GM21423 (cell line): ENCODE data around the gene TTLL9.

Experiments
- ATAC-seq: cut with Tn5 transposase; IDR thresholded peaks from one replicate; pipeline ENCODE4 v1.9.1; 2021; ENCODE audit warnings: mild to moderate bottlenecking, moderate library complexity; ENCODE audit not compliant: unreplicated experiment

TTLL9 gene

GRCh38 chr20:31877684-31878083 is 7.2 kb downstream of the TTLL9 start:
- no peak for ATAC-seq

GRCh38 chr20:31879143-31879987 is 8.9 kb downstream of the TTLL9 start:
- ATAC-seq = peak; percentile 78

- ATAC-seq = no peak
These were observed 11.5 kb downstream of the TTLL9 start for GRCh38 chr20:31881945-31882344.

- ATAC-seq = no peak
These were observed 13.4 kb downstream of the TTLL9 start for GRCh38 chr20:31883829-31884228.

- ATAC-seq = no peak
These were observed 20.2 kb downstream of the TTLL9 start for GRCh38 chr20:31890646-31891045.

GRCh38 chr20:31894980-31895675 is 24.7 kb downstream of the TTLL9 start:
- peak; percentile 89 for ATAC-seq

GRCh38 chr20:31896049-31896448 is 25.6 kb downstream of the TTLL9 start:
- ATAC-seq = no peak

GRCh38 chr20:31897541-31897940 is 27.1 kb downstream of the TTLL9 start:
- ATAC-seq = no peak

GRCh38 chr20:31901615-31902014 is 31.2 kb downstream of the TTLL9 start:
- no peak for ATAC-seq

GRCh38 chr20:31903627-31904386 is 33.4 kb downstream of the TTLL9 start:
- no peak for ATAC-seq

- ATAC-seq = no peak
These were observed 35.6 kb downstream of the TTLL9 start for GRCh38 chr20:31906001-31906400.

GRCh38 chr20:31907046-31907445 is 36.6 kb downstream of the TTLL9 start:
- ATAC-seq = no peak

- no peak for ATAC-seq
These were observed 37.6 kb downstream of the TTLL9 start for GRCh38 chr20:31908016-31908415.

- ATAC-seq = no peak
These were observed 38.0 kb downstream of the TTLL9 start for GRCh38 chr20:31908424-31908823.

GRCh38 chr20:31909253-31910070 is 39.0 kb downstream of the TTLL9 start:
- no peak for ATAC-seq

- ATAC-seq = no peak
These were observed 39.8 kb downstream of the TTLL9 start for GRCh38 chr20:31910071-31910803.

- ATAC-seq = no peak
These were observed 43.2 kb downstream of the TTLL9 start for GRCh38 chr20:31913431-31914157.

- ATAC-seq = no peak
These were observed 43.7 kb downstream of the TTLL9 start for GRCh38 chr20:31914170-31914569.
